ENCODE measurements around the gene ADIPOR2. TPM values are rescaled to one million over a fixed set of nuclear protein-coding genes. Genes with fewer than 3 reads are reported as not detected.

The ADIPOR2 gene
- total RNA-seq, 1 experiment from 2014 or later = 45.3 TPM

DNA sequence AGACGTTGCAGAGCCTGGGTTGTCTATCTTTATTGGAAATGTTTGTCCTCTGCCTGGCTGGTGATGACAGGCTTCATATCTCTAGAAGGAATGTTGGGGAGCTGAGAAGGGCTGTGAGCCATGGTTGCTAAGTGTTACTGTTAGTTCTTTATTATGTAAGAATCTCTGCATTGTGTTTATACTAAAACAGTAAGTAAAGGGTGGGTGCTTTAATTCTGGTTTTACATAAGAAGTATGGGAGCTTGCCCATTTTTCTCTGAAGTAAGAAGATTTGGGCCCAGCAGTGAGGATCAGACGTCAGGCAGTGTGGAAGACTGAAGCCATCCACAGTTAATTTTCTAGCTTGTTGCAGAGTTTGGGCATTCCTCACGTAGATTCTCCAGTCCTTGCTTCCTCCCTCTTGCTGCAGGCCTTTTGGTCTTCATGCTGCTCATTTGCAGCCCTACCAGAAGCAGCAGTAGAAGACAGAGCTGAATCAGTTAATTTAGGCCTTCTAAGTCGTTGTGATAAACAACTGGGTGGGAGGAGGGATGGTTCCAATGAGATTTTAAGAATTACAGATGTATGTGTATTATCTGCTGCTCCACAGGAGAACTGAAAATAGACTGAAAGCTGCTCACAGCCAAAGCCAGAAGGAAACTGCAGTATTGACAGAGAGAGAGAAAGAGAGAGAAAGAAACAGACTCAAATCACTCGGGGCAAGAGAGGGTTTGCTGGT lies 40.5 kb upstream of the ADIPOR2 start:
- Histone ChIP-seq H2AFZ (ENCODE audit: low read length) (no peak overlapping the region), H3K9me3 (ENCODE audit: control insufficient read depth, low read depth, low read length) (no peaks in the 10 kb centered on the region), H2BK5ac (ENCODE audit: insufficient read length, low read length) (no peak overlapping the region), H4K91ac (ENCODE audit: insufficient read length, low read depth, low read length) (no peak overlapping the region), H3K4me1 (ENCODE audit: insufficient read depth, low read length) (no peaks in the 10 kb centered on the region), H2BK15ac (ENCODE audit: low read depth, low read length) (no peak overlapping the region), H3K56ac (ENCODE audit: insufficient read length, low read depth, low read length) (no peak overlapping the region), H3T11ph (ENCODE audit: low read length) (no peak overlapping the region), H3K23ac (ENCODE audit: insufficient read length, low read depth, low read length) (no peak overlapping the region), H3K79me1 (ENCODE audit: insufficient read depth, low read depth, low read length, poor library complexity, severe bottlenecking) (no peaks in the 10 kb centered on the region), H2BK20ac (ENCODE audit: low read depth, low read length, poor library complexity, severe bottlenecking) (no peak overlapping the region), H3K18ac (ENCODE audit: insufficient read length, low read depth, low read length) (no peak overlapping the region), H3K9ac (ENCODE audit: extremely low read depth, insufficient read length, low read length) (no peak overlapping the region), H4K8ac (replicated peaks; ENCODE audit: insufficient read length, low read depth, low read length) (no peak overlapping the region), H3K4ac (ENCODE audit: low read depth, low read length) (no peak overlapping the region), H3K23me2 (ENCODE audit: insufficient read length, low read depth, low read length, poor library complexity, severe bottlenecking) (no peaks in the 10 kb centered on the region), H3K27me3 (ENCODE audit: insufficient read depth, low read length) (no peaks in the 10 kb centered on the region), H3K79me2 (ENCODE audit: insufficient read depth, low read length) (no peaks in the 10 kb centered on the region), H2BK120ac (ENCODE audit: low read depth, low read length, poor library complexity, severe bottlenecking) (no peak overlapping the region), H4K20me1 (ENCODE audit: control insufficient read depth, insufficient read depth, insufficient read length) (peaks cover 2% of the 10 kb centered on the region), H3K4me2 (ENCODE audit: insufficient read depth, insufficient read length, low read length) (no peak overlapping the region), H2AK5ac (ENCODE audit: insufficient read length, low read length) (no peak overlapping the region), H3K14ac (ENCODE audit: insufficient read depth, low read length) (no peak overlapping the region), H3K27ac (ENCODE audit: insufficient read length, low read depth, low read length) (no peak overlapping the region), H4K5ac (ENCODE audit: insufficient read length, low read depth, low read length) (no peak overlapping the region), H2BK12ac (ENCODE audit: insufficient read length, low read depth, low read length) (no peak overlapping the region)
- Mint-ChIP-seq H3K36me3 (ENCODE audit: insufficient read depth in 1 of 3, low read depth in 3 of 3) (no peaks in the 10 kb centered on the region), H3K27me3 (ENCODE audit: low read depth) (peaks cover 22% of the 10 kb centered on the region), H3K4me3 (no peak overlapping the region), H3K9me3 (no peaks in the 10 kb centered on the region), H3K27ac (no peak overlapping the region), H3K4me1 (peaks cover 10 to 22% of the 10 kb centered on the region in 2 experiments)
- no CpG with 5 or more reads among the region's 5 CpGs for WGBS (ENCODE audit: extremely low coverage, insufficient read length, low lambda C conversion rate)
- TF ChIP-seq CTCF (conservative IDR thresholded peaks at IDR 0.05) = no peak
- DNase-seq = no peak
